EH (cell line): Measurements from ENCODE around the gene ANTXRL.
"Not testable (repeated sequence)": the region's sequence is repeated elsewhere in the genome, so short reads cannot be mapped to it uniquely, and the experiment has no call there.

Source experiments
- DNase-seq: peaks from one replicate; pipeline ENCODE4 v3.0.0-alpha.2; 2015; ENCODE audit warnings: low read depth

The ANTXRL gene

DNA sequence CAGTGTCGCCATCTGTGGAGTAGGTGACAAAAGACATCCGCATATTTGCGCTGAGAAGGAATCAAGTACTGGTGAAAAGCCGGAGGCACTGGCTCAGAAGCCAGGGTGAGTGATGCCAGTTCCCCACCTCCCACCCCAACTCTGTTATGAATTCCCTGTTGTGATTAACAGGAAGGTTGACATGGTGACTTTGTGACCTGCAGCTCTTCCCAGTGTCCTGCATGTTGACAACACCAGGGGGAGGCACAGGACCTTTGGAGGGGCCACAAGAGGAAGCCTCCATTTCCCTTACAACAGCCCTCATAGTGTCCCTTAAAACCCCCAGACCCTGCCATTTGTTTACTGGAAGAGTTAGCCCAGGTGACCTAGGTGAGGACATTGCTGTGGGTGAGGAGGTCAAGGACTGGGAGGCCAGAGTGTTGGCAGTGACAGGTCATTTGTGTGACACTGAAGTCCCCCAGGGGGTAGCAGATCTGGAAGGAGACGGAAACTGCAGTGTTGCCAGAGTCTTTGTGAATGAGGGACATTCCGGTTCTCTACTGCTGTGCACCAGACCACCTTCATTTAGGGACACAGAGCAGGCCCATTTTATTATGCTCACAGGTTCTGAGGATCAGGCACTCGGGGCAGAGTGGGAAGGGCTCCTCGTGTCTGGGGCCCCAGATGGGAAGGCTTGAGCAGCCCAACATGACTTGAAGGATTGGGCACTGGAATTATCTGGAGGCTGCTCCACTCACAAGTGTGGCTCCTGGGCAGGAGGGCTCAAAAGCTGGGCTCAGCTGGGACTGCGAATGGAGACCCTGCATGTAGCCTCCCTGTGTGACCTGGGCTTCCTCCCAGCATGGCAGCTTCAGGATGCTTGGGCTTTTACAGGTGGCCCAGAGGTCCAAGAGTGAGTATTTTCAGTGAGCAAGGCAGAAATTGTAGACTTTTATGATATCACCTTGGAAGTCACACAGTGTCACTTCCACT lies 13.0 kb upstream of the ANTXRL start:
- no peak for DNase-seq

DNA sequence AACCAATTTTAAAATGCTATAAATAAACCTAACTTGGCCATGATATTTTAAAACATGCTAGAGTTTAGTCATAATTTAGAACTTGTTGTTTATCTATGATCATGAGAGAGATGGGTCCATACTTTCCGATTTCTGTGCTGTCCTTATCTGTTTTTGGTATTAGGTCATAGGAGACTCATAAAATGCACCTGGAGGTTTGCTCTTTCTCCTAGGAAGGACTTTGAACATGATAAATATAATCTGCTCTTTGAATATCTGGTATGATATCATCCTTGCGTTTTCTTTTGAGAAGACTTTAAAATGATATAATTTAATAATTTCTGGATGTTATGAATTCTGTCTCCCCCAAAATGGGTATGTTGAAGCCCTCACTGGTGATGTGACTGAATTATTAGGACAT lies 9.0 kb upstream of the ANTXRL start:
- DNase-seq: no peak

DNA sequence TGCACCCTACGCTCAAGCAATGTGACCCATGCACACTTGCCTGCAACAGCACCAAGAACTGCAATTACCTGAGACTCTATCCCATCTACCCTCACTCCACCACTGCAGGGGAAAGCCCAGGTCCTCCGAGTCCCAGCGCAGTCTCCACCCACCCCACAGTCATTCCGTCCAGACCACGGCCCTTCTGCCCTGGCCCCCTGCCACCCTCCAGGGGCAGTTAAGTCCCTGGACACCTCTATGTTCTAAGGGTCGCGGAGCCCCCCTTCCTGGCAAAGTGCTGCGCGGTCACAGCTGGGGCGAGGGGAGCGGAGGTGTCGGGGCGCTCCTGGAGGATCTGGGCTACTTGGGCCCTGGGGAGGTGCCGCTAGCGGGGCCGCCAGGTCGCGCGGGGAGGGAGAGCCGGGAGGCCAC lies 4.4 kb upstream of the ANTXRL start:
- not testable (repeated sequence) for DNase-seq

DNA sequence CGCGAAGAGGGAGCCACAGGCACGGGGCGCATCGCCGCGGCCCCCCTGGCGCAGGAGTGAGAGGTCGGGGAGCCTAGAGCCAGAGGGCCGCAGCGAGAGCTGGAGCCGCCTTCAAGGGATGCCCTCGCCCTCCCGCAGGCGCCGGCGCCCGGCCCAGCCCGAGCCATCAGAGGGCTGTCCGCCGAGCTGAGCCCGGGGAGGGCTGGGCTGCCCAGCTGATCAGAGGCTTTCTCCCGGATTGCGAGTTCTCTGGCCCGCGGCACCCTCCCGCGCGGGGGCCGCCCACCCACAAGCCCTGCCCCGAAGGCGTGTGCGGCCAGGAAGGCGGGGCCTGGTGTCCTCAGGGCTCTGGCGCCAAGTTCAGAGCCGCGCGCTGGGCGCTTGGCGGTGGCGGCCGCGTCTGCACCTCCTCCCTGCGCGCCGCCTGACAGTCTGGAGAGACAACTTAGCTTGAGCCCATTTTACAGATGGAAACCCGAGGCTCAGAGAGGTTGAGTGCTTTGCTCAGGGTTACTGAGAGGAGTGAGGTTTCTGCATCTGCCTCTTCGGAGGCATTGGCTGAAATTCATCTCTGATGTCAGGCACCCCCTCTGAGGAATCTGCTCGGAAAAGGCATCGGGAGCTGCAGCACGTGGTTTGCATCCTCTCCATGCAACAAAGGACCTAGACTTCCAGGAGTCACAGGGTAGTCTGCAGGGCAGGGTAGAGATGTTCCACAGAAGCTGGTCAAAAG lies 3.8 kb upstream of the ANTXRL start:
- peak; percentile 87 for DNase-seq

DNA sequence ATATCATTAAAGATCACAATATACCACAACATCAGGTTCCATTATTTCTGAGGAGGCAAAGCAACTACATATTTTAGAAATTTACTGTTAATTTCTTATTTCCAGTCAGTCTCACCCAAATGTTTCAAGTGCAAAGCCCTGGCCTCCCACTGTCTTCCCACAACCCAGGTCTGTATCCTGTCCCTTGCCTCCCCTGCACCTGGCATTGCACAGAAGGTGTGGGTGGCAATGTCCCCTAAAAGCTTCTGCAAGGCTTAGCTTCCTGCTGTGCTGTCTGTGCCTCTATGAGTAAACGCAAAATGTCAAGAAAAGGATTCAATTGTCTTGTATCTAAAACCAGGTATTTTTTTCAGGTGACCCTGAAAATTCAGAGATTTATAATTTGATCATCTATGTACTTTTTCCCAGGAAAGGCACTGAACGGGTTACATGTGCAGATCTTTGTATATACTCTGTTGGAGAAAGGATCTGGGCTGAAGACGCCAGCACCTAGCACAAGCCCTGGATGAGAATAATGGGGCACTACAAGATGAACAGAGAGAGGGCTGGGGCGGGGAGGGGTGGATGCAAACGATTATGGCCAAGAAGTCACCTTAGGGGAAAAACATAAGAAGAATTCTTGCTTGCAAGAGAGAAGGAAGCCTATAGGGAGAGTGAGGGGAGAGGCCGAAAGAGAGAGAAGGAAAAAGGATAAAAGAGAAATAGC lies 3.1 kb upstream of the ANTXRL start:
- DNase-seq: no peak

DNA sequence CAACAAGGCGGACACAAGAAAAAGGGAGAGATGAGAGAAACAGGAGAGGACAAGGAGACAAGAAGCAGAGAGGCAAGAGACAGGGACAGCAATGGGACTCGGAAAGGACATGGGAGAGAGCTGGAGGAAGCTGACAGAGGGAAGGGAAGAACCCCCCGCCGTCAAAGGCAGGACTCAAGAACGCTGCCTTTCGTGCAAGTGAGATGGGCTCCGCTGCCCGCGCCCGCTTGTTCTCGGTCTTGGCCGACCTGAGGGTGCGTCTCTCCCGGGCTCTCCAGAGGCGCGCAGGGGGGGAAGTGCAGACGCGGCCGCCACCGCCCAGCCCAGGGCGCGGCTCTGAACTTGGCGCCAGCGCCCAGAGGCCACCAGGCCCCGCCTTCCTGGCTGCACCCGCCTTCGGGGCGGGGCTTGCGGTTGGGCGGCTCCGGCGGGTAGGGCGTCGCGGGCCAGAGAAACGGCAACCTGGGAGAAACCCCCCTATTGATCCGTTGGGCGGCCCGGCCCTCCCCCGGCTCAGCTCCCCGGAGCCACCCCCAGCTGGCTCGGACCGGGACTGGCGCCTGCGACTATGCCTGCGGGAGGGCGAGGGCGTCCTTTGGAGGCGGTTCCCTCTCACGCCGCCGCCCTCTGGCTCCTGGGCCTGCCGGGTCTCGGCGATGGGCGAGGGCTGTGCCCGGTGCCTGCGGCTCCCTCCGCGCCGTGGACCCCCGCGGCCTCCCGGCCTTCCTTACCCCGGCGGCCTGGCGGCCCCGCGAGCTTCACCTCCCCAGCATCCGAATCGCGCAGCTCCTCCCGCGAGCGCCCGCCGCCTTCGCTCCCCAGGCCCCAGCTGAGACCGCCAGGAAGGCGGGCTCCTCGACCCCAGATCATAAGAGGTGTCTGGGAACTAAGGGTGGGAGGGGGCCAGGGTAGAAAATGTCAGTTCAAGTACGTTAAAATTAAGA lies 2.2 kb upstream of the ANTXRL start:
- DNase-seq: peak; percentile 73

DNA sequence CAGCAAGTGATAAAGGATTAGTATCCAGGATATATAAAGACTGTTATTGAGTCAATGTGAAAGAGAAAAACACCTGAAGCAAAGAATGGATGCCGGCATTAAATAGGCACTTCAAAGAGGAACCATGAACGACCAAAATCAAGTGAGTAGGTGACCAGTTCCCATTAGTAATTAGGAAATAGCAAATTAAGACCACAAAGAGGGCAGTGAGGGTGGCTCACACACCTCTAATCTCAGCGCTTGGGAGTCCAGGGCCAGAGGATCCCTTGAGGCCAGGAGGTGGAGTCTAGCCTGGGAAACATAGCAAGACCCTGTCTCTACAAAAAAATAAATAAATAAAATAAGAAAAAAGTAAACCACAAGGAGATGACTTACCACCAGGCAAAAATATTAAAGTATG lies 1.5 kb upstream of the ANTXRL start:
- DNase-seq: no peak

DNA sequence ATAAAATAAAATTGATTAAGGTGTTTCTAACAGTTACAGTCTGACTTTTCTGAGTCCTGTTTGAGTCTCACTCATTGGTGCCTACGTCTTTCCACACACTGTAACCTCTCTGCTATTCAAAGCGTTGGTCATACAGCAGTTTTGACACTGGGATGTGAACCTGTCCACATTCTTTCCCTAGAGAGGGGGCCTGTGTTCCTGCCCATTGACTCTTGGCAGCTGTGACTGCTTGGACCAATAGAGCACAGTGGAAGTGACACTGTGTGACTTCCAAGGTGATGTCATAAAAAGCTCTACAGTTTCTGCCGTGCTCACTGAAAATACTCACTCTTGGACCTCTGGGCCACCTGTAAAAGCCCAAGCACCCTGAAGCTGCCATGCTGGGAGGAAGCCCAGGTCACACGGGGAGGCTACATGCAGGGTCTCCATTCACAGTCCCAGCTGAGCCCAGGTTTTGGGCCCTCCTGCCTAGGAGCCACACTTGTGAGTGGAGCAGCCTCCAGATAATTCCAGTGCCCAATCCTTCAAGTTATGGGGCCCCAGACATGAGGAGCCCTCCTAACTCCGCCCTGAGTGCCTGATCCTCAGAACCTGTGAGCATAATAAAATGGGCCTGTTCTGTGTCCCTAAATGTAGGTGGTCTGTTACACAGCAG lies 704 bp upstream of the ANTXRL start:
- no peak for DNase-seq

DNA sequence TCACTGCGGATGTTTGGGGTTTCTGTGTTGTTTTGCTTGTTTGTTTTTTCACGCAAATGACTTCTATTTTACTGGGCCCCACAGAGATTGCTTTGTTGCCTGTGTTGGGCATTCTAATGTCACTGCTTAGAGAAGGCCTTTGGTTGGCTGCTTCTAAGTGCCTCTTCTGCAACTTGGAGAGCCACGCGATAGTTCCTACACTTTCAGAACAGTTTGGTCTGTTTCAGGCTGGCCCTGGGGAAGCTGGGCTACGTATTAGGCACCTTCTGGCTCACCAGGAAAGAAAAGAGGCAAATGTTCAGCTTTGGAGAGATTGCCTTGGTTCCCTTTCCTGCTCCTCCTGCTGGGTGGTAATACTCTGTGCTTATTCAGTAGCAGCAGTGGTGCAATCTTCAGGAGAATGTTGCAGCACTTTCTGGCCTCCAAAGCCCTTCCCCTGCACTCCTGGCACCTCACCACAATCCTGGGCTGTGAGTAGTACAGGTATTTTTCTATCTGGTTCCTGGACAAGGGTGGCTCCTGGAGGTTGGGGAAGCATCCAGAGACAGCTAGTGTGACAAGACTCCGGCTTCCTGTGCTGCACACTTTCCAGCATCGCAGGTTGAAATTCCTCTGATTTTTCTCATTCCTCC lies 1.2 kb downstream of the ANTXRL start:
- DNase-seq: no peak

DNA sequence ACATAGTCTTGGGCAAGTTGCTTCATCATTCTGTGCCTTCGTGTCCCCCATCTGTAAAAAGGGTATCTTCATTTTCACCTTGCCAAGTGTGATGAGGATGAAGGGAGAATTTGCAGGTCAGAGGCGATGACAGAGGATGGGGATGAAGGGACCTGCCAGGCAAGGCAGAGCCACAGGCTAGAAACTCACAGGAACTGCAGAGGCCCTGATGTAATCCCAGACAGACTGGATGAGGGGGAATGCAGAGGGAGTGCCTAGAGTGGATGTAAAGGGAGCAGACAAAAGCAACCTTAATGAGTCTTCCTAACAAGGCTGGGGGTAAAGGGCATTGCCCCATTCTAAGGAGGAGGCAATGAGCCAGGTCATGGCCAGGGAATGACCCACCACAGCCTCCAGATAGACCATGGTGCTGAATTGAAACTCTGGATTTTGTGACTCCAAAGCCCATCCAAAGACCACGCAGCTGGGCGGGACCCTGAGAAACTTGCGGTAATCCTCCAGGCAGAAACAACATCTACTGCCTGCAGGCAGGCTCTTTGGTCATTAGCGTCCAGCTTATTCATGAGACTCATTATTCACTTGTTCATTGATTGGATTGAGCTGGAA lies 1.9 kb downstream of the ANTXRL start:
- DNase-seq: no peak

DNA sequence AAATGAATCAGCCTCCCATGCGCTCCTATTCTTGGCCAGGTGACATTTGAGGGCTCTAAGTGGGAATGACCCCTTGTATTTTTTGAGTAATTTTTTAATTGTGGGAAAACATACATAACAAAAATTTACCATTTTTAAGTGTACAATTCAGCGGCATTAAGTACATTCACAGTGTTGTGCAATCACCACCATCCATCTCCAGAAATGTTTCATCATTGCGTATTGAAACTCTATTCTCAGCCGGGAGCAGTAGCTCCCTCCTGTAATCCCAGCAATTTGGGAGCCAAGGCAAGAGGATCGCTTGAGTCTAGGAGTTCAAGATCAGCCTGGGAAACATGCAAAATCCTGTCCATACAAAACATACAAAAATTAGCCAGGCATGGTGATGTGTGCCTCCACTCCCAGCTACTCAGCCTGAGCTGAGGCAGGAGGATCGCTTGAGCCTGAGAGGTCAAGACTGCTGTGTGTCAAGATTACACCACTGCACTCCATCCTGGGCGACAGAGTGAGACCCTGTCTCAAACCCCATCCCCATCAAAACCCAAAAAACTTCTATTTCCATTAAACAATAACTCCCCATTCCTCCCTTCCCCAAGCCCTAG lies 2.5 kb downstream of the ANTXRL start:
- no peak for DNase-seq

DNA sequence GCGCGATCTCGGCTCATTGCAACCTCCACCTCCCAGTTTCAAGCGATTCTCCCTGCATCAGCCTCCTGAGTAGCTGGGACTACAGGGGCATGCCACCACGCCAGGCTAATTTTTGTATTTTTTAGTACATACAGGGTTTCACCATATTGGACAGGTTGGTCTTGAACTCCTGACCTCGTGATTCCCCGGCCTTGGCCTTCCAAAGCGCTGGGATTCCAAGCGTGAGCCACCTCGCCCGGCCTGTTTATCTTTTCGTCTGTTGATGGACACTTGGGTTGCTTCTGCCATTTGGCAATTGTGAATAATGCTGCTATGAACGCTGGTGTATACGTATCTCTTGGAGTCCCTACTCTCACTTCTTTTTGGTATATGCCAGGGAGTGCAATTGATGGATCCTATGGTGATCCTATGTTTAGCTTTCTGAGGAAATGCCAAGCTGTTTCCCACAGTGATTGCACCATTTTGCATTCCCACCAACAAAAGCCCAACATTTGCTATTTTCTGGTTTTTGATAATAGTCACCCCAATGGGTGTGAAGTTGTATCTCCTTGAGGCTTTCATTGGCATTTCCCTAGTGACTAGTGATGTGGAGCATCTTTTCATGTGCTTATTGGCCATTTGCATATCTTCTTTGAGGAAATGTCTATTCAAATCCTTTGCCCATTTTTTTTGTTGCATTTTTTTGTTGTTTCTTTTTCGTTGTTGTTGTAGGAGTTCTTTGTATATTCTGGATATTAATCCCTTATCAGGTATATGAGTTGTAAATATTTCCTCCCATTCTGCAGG lies 3.5 kb downstream of the ANTXRL start:
- no peak for DNase-seq

DNA sequence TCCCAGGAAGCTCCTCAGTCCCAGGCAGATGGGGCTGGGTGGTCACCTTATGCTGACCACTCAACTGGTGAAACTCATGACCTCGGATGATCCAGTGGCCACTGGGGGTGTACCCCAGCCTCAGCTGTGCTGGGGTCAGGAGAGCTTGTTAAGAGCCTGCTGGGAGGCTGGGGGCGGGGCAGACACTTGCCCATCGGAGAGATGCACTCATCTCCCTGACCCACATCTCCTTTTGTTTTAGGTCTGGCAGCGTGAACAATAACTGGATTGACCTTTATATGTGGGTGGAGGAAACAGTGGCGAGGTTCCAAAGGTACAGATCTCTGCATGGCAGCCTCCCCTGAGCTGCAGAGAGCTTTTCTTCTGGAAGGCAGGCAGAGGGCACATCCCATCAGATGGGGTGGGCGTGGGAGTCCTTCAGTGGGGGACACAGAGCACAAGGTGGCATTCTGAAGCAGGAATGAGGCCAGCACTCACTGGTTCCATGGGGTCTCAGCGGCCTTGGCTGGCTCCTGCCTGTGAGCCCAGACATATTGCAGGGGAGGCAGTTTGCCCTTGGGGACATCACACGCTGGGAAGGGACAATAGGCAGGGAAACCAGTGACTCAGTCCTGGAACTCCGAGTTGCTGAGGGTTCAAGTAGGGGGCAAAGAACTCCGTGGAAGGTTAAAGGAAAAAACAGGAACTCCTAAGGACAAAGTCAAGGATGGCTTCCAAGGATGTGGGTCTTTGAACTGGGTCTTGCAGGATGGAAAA lies 5.2 kb downstream of the ANTXRL start:
- DNase-seq: no peak

DNA sequence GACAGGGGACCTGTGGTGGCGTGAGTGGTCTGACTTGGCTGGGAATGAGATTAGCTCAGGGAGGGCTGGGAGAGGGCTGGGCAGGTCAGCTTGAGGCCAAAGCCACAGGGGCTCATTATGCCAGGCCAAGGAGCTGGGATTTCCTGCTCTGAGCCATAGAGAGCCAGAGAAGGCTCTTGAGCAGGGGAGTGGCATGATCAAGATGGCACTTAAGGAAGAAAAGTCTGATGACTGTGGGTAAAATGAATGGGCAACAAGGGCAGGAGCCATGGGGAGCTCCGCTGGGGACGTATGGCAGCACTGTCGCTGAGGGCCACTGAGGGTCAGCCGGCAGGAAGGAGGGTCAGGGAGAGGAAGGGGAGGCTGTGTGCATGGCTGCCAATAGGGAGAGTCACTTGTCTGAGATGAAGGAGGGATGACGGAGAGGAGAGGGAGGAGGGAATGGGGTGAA lies 5.8 kb downstream of the ANTXRL start:
- DNase-seq: no peak

DNA sequence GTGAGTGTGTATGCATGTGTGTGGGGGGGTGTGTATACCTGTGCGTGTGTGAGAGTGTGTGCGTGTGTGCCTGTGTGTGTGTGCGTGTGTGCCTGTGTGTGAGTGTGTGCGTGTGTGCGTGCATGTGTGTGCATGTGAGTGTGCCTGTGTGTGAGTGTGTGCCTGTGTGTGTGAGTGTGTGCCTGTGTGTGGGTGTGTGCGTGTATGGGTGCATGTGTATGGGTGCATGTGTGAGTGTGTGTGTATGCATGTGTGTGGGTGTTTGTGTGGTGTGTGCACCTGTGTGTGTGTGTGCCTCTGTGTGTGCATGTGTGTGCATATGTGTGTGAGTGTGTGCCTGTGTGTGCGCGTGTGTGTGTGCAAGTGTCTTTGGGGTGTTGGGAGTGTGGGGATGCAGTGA lies 6.4 kb downstream of the ANTXRL start:
- DNase-seq: no peak

DNA sequence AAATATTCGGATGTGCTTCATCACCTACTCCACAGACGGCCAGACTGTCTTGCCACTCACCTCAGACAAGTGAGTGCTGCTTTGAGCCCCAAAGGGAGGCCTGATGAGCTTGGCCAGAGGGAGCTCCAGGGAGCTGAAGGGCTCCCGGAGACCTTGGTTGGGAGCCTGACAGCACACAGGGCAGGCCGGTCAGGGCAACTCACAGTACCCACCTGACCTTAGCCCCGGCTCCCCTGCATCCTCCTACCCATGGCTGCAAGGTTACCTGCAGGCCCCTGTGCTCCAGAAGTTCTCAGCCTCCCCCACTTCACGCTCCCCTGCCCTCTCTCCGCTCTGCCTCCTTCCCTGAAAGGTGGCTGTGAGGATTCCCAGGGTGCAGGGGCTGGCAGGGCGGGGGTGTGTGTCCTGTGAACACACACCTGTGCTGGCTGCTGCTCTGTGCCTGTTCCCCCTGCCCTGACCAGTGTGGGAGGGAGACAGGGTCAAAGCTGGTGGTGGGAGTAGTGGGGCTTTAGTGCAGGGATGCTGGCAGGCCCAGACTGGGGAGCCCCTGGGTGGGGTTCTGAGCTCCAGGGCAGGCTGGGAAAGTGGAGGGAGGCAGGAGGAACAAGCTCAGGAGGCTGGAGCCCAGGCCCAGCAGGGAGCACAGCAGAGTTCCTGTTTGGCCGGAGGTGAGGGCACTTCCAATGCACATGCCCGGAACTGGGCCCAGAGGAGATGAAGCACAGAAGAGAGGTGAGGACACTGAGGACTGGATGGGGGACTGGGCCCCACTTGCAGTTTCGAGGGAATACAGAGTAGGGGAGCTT lies 7.2 kb downstream of the ANTXRL start:
- DNase-seq: peak; percentile 46

DNA sequence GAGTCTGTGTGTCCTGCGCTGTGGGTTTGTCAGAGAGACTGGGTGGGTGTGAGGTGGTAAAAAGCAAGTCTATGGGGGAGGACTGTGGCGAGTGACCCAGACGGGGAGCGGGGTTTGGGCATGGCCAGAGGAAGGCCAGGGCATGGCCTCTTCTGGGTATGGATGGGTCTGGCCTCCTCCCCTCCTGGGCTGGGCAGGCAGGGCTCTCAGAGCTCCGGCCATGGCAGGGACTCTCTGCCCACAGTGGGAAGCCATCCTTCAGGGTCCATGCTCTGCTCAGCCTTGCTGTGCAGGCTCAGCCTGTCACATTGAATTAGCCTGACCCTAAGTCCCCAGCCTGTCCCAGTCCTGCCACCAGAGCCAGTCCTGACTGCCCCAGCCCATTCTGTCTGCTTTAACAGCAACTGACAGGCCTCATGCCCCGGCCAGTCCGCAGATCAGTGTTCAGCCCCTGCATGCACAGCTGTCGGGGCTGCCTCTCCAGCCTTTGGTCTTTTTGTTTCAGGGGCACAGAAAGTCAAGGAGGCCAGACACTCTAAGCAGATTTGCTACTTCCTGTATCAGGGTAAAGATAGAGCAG lies 7.9 kb downstream of the ANTXRL start:
- DNase-seq: no peak
